ENCODE results near the gene ATP6V0E1. TPM values are rescaled to one million over a fixed set of nuclear protein-coding genes. Genes with fewer than 3 reads are reported as not detected.

The ATP6V0E1 gene
- polyA plus RNA-seq, 1 donor from 2014 or later, result 53.0 TPM

GRCh38 chr5:172936401-172936800 lies 47.2 kb upstream of the ATP6V0E1 start:
- no peak overlapping the region for H3K4me2 ChIP-seq (ENCODE audit: low read length)
- H3K36me3 ChIP-seq (ENCODE audit: insufficient read depth, low read length), result no peaks in the 10 kb centered on the region
- H4K20me1 ChIP-seq (ENCODE audit: insufficient read depth), result no peaks in the 10 kb centered on the region
- H2AFZ ChIP-seq (ENCODE audit: low read depth, low read length), result no peak overlapping the region
- H3K4me3 ChIP-seq (ENCODE audit: low read length), result no peak overlapping the region
- H3K9me2 ChIP-seq (ENCODE audit: insufficient read depth, low read length), result no peaks in the 10 kb centered on the region
- H3F3A ChIP-seq (ENCODE audit: insufficient read depth, low read length, poor library complexity, severe bottlenecking), result no peaks in the 10 kb centered on the region
- H3K9ac ChIP-seq (ENCODE audit: low read length), result no peak overlapping the region
- TF ChIP-seq CTCF (IDR thresholded peaks at IDR 0.05; ENCODE audit: poor library complexity, severe bottlenecking) (no peak), SMC3 (conservative IDR thresholded peaks at IDR 0.05; ENCODE audit: poor library complexity) (no peak)
- no peak overlapping the region for H3K27ac ChIP-seq (ENCODE audit: low read length)
- no peaks in the 10 kb centered on the region for H3K9me3 ChIP-seq (ENCODE audit: low read length)
- no peaks in the 10 kb centered on the region for H3K27me3 ChIP-seq (ENCODE audit: insufficient read depth, low read depth, low read length)
- no peaks in the 10 kb centered on the region for H3K79me2 ChIP-seq (replicated peaks; ENCODE audit: insufficient read depth, low read length)

- no peaks in the 10 kb centered on the region for H3K9me3 ChIP-seq (ENCODE audit: low read length)
- no peak overlapping the region for H3K4me3 ChIP-seq (ENCODE audit: low read length)
- H4K20me1 ChIP-seq (ENCODE audit: insufficient read depth), result no peaks in the 10 kb centered on the region
- H3K9me2 ChIP-seq (ENCODE audit: insufficient read depth, low read length), result no peaks in the 10 kb centered on the region
- no peaks in the 10 kb centered on the region for H3K36me3 ChIP-seq (ENCODE audit: insufficient read depth, low read length)
- H3K9ac ChIP-seq (ENCODE audit: low read length), result no peak overlapping the region
- H3F3A ChIP-seq (ENCODE audit: insufficient read depth, low read length, poor library complexity, severe bottlenecking), result no peaks in the 10 kb centered on the region
- H2AFZ ChIP-seq (ENCODE audit: low read depth, low read length), result no peak overlapping the region
- H3K27me3 ChIP-seq (ENCODE audit: insufficient read depth, low read depth, low read length), result no peaks in the 10 kb centered on the region
- H3K27ac ChIP-seq (ENCODE audit: low read length), result no peak overlapping the region
- H3K79me2 ChIP-seq (replicated peaks; ENCODE audit: insufficient read depth, low read length), result no peaks in the 10 kb centered on the region
- no peak for TF ChIP-seq EZH2 (IDR thresholded peaks at IDR 0.05; ENCODE audit: borderline replicate concordance, insufficient read depth, low read length, poor library complexity, severe bottlenecking)
- TF ChIP-seq CTCF (IDR thresholded peaks at IDR 0.05; ENCODE audit: poor library complexity, severe bottlenecking), result no peak
- TF ChIP-seq SMC3 (conservative IDR thresholded peaks at IDR 0.05; ENCODE audit: poor library complexity), result no peak
- TF ChIP-seq POLR2AphosphoS5 (IDR thresholded peaks at IDR 0.05), result no peak
- TF ChIP-seq RAD21 (conservative IDR thresholded peaks at IDR 0.05), result no peak
- no peak for TF ChIP-seq TAF1 (IDR thresholded peaks at IDR 0.05; ENCODE audit: low read depth)
- TF ChIP-seq MXI1 (conservative IDR thresholded peaks at IDR 0.05; ENCODE audit: poor library complexity, severe bottlenecking), result no peak
- TF ChIP-seq EP300 (conservative IDR thresholded peaks at IDR 0.05; ENCODE audit: poor library complexity, severe bottlenecking), result no peak
- no peak for TF ChIP-seq REST (IDR thresholded peaks at IDR 0.05; ENCODE audit: borderline replicate concordance)
- H3K4me2 ChIP-seq (ENCODE audit: low read length), result no peak overlapping the region
Measured at GRCh38 chr5:172939071-172939470, 44.5 kb upstream of the ATP6V0E1 start.
